Ovary (tissue), 3 donors: ENCODE measurements around the gene IFFO2.

Experiments
- CTCF ChIP-seq, 3 donors: fragments of 450-650 bp in 2 of 3; fragments of 200-600 bp in 1 of 3; IDR thresholded peaks; one replicate each; pipeline versions ENCODE4 v1.5.1 to v1.8.0; 2016 to 2022; ENCODE audit warnings: antibody characterized with exemption in 3 of 3, mild to moderate bottlenecking in 1 of 3
- EP300 ChIP-seq: sonication (generic); formaldehyde crosslinking; IDR thresholded peaks from one replicate; pipeline ENCODE4 v1.6.1; 2017; ENCODE audit warnings: antibody characterized with exemption
- POLR2A ChIP-seq: fragments of 450-650 bp; IDR thresholded peaks from one replicate; pipeline ENCODE4 v1.6.1; 2017; ENCODE audit warnings: antibody characterized with exemption, mild to moderate bottlenecking, moderate library complexity
- donor health status: DM: no; HTN: no; CAD: no.

- TF ChIP-seq CTCF (IDR thresholded peaks at IDR 0.05) (no peak), EP300 (no peak), POLR2A (no peak)
These were observed 37.9 kb upstream of the IFFO2 start for GRCh38 chr1:18994381-18994780.
